ENCODE data around the gene YPEL5.
"Not testable (repeated sequence)": the region's sequence is repeated elsewhere in the genome, so short reads cannot be mapped to it uniquely, and the experiment has no call there.

YPEL5 gene

GRCh38 chr2:30146337-30147195, at the start of gene YPEL5:
YPEL5 (plus strand) TSS chr2:30147007; CDS start chr2:30156652, 9,645 bp downstream.
- DNase-seq (ENCODE audit: low spot score), result peak; percentile 100

GRCh38 chr2:30098266-30099005, 48.4 kb upstream of the YPEL5 start:
- no peak for DNase-seq (ENCODE audit: low spot score)

- not testable (repeated sequence) for DNase-seq (ENCODE audit: low spot score)
Measured at GRCh38 chr2:30099366-30099765, 47.4 kb upstream of the YPEL5 start.

GRCh38 chr2:30100691-30101090, 46.1 kb upstream of the YPEL5 start:
- DNase-seq (ENCODE audit: low spot score), result not testable (repeated sequence)

DNA sequence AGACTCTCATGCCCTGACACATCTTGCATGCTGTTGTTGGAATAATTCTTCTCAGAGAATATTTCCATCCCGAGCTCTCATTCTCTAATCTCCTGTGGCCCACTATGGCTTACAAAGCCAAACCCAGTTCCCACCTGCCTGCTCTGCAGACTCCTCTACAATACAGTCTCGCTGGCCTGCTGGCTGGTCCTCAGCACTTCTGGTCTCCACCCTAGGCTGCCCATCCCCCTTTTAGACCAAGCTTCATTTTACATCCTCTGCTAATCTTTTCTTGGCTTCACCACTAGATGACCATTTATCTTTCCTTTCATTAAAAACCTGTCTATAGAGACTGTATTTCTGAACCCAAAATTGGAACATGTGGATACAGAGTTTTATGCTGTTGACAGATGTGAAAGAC, 42.5 kb upstream of the YPEL5 start:
- DNase-seq (ENCODE audit: low spot score), result no peak

DNA sequence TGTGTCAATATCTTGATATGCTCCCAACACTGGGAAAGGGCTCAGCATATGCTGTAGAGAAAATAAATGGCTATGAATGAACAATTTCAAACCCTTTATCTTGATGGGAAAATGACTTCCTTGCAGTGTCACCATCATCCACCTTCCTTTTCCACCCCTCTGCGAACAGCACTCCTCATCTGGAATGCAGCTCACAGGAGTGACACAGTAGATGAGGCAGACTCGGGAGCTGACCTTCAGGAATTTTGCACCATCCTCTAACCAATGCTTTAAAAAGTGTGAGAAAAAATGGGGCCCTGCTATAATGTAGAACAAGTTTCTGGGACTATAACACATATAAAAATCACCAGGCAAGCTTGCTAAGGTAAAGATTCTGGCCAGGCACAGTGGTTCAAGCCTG, 41.3 kb upstream of the YPEL5 start:
- no peak for DNase-seq (ENCODE audit: low spot score)

GRCh38 chr2:30106543-30106942, 40.3 kb upstream of the YPEL5 start:
- DNase-seq (ENCODE audit: low spot score), result no peak

GRCh38 chr2:30108192-30108591, 38.6 kb upstream of the YPEL5 start:
- DNase-seq (ENCODE audit: low spot score), result no peak

- DNase-seq (ENCODE audit: low spot score), result no peak
Measured at GRCh38 chr2:30108851-30109250, 38.0 kb upstream of the YPEL5 start.

DNA sequence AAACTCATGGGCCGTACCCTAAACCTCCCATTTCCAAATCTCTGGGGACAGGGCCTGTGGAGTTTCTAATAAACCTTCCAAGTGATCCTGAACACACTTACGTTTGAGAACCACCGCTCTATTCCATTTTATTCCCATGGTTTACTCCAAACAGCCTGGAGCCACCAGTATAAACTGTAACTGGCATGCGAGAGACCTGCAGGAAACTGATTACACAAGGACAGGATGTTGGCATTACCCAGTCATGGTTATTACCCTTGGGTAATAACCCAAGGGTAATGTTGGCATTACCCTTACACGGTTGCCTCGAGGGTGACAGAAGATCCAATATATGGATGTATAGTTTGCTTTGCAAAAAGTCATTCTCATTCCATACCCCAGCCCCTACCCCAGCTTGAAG, 37.0 kb upstream of the YPEL5 start:
- DNase-seq (ENCODE audit: low spot score), result no peak

DNA sequence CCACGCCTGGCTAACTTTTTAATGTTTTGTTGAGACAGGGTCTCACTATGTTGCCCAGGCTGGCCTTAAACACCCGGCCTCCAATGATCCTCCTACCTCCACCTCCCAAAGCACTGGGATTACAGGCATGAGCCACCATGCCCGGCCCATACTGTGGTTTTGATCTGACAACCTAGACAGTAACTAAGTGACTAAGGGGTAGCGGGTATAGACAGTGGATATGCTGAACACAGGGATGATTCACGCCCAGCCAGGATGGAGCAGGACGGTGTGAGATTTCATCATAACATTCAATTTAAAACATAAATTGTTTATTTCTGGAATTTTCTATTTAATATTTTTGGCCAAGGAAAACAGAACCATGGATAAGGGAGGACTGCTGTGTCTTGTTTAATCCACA, 36.0 kb upstream of the YPEL5 start:
- DNase-seq (ENCODE audit: low spot score), result no peak

DNA sequence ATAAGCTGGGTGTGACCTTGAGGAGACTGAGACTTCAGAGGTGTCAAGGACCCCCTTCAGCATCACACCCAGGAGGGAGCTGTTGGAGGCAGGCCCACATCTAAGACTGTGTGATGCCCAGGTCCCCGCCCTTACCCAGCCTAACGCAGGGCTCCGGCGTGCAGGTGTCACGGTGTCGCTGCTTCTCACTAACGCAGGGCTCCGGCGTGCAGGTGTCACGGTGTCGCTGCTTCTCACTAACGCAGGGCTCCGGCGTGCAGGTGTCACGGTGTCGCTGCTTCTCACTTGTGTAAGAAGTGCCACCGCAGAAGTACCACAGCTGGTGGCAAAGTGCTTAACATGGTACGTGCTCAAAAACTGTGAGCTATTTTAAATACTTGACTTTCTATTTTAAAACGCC, 35.6 kb upstream of the YPEL5 start:
- not testable (repeated sequence) for DNase-seq (ENCODE audit: low spot score)

DNA sequence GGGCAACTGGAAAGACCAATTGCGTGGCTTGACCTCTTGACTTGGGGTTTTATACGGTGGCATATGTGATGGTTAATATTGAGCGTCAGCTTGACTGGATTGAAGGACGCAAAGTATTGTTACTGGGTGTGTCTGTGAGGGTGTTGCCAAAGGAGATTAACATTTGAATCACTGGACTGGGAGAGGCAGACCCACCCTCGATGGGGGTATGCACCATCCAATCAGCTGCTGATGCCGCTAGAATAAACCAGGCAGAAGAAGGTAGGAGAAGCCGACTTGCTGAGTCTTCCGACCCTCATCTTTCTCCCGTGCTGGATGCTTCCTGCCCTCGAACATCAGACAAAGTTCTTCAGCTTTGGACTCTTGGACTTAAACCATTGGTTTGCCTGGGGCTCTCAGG, 34.2 kb upstream of the YPEL5 start:
- no peak for DNase-seq (ENCODE audit: low spot score)

GRCh38 chr2:30113617-30114293, 33.1 kb upstream of the YPEL5 start:
- DNase-seq (ENCODE audit: low spot score), result peak; percentile 22

DNA sequence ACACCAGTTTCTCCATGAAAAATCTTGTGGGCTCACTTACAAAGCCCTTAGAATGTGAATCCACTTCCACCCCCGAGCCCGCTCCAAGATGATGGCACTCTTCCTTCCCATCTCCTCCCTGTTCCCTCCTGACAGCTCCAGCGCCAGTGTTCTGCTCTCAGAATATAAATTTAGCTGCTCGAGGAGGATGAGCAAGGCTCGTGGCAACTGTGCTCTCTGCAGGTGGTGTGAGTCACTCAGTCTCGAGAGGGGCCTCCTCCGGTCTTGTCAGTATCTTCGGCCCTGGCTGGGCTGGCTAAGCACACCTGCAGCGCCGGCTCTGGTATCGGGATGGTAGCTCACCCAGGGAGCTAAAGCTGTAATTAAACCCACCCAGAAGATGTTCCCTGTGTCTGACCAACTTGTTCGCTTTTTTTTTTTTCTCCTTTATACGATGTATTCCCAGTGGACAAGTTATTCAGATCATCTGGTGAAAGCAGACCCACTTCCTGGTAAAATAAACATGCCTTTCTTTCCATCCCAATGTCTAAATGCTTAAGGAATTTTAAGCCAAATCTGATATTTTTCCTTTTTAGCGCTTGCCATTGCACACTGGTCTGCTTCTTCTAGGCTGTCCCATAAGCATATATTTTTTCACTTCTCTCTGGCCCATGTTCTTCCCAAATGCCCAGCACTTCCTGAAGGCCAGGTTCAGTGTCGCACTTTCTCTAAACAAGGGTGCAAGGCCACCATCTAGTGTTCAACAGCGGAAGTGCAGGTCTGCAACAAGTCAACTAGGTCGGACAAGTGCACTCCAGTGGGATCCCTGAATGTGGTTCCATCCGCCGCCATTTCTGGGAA, 31.4 kb upstream of the YPEL5 start:
- DNase-seq (ENCODE audit: low spot score), result peak; percentile 83

- DNase-seq (ENCODE audit: low spot score), result no peak
Measured at GRCh38 chr2:30115981-30116285, 30.9 kb upstream of the YPEL5 start.

- no peak for DNase-seq (ENCODE audit: low spot score)
Measured at GRCh38 chr2:30122362-30122761, 24.4 kb upstream of the YPEL5 start.

GRCh38 chr2:30127016-30127893, 19.6 kb upstream of the YPEL5 start:
- no peak for DNase-seq (ENCODE audit: low spot score)

DNA sequence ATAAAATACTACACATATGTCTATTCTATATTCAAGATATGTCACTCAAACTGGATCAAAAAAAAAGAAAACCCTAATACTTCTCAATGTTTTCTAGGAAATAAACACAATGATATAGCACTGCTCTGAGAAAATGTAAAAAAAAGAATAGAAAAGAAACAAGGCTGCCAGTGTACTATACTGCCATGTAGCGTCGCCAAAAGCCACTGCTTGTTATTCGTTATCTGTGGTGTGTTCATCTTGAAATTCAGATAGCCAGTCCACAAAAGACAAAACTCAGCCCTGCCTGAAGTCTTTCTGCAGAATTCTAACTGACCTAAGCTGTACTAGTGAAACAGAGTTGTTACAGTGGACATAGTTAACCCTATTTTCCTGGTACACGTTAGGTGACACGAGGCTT, 12.2 kb upstream of the YPEL5 start:
- peak; percentile 53 for DNase-seq (ENCODE audit: low spot score)

DNA sequence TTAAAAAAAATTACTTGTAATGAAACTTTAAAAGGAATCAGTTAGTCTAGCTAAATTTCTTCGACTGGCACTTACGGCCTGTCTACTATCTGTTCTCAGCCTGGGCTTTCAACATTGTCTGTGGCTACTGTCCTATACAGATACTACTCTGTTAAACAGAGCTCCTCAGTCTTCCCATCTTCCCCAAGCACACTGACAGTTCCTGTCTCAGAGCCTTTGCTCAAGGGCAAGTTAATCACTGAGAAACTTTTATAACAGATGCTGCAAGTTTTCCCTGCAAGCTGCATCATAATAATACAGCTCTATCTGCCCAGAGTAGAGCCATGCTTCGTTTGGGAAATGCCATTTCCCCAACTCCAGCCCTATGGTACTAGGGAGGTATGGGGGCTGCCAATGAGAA, 11.3 kb upstream of the YPEL5 start:
- no peak for DNase-seq (ENCODE audit: low spot score)

All from pons (tissue), 1 donor.